NCI-H1105 (cell line): Measurements from ENCODE around the gene DNM3.

Experiments
- DNase-seq: peaks from one replicate; lab custom pipeline; 2025; lab: John Stamatoyannopoulos, UW

DNM3 gene

DNA sequence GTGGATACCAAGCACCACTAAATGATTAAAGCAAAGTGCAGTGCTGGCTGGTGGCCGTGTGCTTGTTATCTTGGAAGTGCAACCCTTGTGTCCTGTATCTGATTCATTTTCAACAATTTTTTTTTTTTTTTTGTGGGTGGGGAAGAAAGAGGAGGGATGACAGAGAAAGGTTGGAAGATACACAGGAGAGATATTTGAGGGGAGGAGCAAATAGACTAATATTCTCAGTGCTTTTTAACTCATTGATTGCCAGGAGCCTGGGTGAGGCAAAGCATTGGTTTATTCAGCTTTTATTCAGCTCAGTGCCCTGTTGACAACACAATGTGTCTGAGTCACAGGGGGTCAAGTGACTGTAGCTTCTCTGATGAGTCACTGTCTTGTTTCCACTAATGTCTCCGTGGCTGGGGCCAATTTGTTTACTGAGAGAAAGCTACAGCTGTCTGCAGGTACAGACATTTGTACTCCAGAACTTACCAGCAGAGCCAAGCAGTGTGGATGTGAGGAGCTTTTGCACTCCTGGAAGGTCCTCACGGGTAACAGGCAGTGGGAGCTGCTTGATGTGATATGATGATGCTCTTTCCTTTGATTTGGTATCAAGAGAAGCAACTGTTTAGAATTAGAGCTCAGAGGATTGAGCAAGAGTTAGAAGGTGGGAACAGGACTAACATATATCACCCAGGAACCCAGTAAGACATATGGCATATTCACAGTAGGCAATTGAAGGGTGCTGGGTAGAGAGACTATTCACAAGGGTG, 23.6 kb upstream of the DNM3 start:
- DNase-seq: no peak

DNA sequence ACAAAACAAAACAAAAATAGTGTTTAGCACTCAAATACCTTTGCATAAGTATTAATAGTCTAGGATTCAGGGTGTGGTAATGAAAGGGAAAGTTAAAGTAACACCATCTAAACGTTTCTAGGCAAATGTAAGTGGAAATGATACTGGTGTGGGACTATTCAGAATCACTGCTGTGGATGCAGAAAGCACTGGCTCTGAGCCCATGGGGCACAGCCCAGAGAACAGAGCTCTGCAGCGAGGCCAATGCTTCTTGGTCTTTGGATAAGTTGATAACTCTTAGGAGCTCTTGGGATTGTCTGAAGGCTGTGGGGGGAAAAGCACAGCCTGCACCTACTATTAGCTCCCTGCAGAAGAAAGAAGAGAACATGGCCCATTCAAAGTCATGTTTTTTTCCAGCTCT, 21.4 kb upstream of the DNM3 start:
- no peak for DNase-seq

DNA sequence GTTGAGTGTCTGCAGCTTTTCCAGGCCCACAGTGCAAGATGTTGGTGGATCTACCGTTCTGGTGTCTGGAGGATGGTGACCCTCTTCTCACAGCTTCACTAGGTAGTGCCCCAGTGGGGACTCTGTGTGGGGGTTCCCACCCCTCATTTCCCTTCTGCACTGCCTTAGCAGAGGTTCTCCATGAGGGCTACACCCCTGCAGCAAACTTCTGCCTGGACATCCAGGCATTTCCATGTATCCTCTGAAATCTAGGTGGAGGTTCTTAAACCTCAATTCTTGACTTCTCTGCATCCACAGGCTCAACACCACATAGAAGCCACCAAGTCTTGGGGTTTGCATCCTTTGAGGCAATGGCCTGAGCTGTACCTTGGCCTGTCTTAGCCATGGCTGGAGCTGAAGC, 14.3 kb upstream of the DNM3 start:
- DNase-seq: no peak

DNA sequence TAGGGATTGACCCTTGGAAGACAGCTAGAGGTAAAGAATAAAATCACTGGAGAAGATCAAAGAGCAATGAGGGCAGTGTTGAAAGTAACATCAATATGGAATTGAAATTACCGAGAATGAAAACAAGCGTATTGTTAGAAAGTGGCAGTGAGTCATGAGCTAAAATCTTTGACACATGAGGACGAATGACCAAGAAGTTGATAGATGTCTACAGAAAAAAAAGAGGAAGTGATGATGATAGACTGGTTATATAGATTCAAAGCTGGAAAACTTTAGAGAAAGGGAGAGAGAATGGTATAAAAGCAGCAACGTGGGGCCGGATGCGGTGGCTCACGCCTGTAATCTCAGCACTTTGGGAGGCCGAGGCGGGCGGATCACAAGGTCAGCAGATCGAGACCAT, 12.5 kb upstream of the DNM3 start:
- no peak for DNase-seq

DNA sequence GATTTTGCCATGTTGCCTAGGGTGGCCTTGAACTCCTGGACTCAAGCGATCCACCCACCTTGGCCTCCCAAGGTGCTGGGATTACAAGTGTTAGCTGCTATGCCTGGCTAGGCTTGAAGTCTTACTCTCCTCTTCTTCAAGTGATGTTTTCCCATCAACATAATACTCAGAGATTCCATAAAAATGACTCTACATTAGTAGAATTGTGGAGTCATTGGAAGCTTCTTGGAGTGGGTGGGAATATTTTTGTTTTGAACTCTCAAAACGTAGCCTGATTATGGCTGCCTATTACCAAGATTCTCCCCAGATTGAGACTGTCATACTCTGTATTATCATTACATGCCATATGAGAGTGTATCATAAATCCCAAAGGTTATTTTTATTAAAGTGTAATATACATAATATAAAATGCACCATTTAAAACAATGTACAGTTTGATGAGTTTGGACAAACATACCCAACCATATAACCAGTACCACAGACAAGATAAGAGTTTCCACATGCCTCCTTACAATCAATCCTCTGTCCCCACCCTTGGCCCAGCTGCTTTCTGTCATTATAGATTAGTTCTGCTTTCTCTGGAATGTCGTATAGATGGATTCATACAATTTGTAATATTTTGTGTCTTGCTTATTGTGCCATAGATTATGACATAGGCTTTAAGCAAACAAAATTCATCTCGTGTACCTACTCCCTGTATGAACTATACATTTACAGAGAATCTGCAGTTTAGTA, 8.0 kb upstream of the DNM3 start:
- DNase-seq: no peak

DNA sequence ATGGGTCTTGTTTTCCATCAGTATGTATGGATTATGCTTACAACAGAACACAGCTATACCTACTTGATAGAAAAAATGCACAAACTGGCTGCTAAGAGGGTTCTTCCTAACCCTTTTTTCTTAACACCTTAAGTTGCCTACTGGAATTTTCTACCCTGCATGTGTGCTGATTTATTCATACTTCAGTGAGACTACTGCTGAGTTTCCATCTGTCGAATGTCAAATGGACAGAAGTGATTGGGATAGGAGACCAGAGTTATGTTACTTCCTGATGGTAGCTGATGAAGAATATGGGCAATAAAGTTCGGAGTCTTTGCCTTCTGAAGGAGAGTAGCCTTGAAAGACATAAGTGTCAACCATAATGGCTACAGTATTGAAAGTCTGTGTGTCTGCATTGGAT, 6.5 kb upstream of the DNM3 start:
- no peak for DNase-seq

DNA sequence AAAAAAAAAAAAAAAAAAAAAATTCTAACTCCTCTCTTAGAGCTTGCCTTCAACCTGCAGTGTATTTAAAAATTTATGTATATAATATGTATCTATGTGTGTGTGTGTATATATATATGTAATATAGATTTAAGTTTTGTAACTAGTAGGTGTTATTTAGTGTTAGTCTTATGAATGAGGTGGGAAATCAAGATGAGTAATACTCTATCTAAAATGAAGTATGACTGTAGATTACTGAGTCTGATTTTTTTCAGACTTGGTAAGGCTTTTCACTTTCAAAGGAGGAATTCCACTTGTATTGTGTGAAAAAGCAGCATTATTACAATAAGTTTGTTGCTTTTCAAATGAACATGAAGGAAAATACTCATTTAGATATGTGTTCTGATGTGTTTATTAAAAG, 5.4 kb upstream of the DNM3 start:
- DNase-seq: no peak

DNA sequence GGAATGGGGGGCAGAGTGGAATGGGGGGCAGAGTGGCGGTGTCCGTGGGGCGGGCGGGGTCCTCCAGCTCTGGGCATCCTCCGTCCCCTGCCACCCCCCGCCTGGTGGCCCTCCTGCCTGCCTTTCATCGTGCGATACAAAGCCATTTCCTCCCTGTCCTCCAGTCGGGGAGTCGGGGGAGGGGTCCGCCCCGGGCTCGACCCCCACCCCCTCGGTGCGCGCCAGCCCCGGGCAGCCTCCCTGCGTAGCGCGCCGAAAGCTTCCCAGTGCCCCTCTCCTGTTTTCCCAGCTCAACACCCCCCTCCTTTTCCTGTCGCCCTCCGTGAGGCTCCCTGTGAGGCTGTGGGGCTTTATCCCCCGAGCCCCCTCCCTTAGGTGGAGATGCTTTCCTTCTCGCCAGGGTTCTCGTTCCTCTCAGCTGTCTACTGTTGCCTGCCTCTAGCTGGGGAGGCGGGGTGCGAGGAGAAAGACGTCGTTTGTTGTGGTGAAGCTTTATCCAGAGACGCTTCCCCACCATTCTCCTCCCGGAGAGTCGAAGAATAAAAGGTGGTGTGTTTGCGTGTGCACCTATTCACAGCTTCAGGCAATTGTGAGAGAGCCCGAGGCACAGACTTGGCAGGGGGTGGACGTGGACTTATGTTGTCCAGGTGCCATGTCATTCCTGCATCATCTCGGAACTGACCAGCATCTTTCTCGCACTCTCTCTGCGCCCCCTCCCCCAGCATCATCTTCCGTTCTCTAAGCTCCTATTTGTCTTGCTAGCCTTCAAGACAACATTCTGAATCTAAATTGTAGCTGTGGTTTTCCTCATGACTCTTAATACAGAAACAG, 848 bp downstream of the DNM3 start:
- no peak for DNase-seq

DNA sequence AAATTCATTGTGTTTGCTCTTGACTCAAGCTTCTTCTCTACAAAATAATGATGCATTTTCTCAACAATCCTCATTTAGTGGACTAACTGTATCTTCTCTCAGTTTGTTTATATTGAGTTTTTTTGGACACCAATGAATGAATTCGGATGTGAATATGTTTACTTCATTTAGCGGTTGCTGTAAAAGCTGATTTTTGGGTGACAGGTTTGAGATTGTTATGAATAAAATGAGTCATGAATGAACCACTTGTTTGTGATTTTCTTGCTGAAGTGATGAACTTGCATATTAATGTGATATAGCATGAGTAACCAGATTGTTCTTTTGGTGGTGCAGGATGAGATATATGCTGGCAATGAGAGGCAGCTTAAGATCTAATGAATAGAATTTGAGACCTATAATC, 3.1 kb downstream of the DNM3 start:
- no peak for DNase-seq

DNA sequence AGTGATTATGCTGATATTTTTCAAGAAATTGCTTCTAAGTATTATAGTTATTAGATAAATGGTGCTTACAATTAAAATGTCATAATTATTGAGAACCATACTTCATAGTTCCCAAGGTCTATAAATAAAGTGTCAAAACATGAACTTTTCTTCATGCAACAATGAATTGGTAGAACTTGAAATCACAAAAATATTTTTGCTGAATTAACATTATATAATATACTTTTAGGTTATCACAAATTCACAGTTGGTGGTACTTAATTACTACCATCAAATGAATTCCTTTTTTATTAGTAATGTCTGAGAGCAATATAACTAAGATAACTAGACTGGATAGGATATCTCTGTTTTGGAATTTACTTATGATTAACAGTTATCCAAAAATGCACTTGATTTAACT, 4.7 kb downstream of the DNM3 start:
- DNase-seq: no peak

DNA sequence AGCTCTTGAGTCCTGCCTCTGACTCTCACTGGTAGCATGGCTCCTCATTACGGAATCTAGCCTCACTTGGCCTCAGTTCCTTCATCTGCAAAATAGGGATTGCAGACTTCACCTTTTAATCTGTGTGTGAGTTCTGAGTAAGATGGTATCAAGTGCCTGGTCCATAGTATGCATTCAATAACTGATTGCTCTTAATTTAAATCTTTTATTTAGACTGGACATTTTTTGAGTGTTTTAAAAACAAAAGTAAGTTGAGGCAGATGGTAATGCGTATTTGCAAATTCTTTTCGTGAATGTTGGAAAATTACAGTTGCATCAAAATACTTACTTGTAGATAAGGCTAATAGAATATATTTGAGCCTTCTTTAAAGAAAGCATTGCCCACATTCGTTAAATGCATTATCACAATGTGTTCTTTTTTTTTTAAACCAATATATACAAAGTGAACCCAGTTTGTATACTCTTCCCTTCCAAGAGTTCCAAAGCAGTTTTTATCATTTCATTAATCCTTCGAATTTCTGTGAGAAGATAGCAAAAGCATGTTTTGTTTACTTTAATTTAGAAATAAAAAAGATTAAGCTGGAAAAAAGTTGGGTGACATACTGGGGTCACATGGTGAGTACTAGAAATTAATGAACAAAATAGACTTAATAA, 8.1 kb downstream of the DNM3 start:
- no peak for DNase-seq

DNA sequence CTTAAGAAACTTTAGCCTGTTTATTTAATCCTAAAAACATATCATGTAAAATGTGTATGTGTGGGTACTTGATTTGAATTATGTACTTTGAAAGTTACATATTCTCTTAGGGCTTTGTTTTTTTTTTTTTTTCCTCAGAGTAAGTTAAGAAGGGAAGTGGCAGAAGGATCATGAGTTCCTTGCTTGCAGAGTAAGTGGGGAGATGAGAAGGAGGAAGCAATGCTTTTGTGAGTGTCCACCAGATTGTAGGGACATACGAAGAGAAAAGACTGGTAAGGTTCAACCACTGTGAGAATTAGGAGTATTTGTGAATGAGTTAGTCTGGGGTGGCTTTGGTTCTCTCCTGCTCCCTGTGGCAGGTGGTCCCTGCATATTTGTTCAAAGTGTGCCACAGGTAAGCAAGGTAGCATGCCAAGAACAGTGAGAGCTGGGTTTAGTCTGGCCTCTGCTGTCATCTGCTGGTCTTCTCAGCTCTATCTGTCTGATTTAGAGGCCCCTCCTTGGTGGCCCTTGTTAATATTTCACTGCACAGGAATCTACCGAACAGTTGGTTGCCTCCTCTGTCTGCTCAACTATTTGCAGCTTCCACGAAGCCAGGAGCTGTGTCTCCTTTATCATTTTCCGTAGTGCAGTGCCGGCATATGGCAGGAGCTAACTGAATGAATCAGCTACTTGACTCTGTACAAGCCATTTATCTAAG, 9.5 kb downstream of the DNM3 start:
- no peak for DNase-seq

DNA sequence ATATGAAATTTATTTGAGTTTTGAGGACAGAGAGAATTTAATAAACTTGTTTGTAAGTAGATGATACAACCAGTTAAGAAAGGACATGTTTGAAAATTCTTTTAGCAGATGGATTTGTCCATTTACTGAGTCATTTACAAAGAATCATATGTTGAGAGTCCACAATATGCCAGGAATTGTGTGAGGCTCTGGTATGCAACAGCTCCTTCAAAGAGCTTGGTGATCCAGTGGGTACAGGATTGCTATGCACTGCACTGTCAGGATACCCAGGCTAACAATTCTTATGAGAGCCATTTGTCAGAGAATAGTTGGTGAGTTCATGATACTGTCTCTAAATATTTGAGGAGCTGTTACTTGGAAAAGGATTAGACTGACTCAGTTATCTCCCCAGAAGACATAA, 11.0 kb downstream of the DNM3 start:
- no peak for DNase-seq

DNA sequence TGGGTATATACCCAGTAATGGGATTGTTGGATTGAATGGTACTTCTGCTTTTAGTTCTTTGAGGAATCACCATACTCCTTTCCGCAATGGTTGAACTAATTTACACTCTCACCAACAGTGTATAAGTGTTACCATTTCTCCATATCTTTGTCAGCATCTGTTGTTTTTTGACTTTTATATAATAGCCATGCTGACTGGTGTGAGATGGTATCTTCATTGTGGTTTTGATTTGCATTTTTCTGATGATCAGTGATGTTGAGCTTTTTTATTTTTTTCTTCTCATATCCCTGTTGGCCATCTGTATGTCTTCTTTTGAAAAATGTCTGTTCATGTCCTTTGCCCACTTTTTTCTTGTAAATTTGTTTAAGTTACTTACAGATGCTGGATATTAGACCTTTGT, 14.1 kb downstream of the DNM3 start:
- DNase-seq: no peak

DNA sequence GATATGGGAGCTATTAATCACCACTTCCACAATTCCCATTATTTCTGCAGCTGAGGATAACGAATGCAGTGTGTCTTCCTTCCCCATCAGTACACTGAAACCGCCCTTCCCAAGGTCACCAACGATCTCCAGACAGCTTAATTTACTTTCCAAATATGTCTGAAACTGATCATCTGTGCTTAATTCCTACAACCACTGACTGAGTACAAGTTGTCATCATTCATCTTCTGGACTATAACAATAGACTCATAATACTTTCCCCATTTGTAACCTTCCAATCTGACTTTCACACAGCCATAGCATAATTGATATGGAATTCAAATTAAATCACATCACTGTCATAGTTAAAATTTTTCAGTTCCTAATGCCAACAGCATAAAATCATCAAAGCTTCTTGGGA, 17.4 kb downstream of the DNM3 start:
- no peak for DNase-seq

DNA sequence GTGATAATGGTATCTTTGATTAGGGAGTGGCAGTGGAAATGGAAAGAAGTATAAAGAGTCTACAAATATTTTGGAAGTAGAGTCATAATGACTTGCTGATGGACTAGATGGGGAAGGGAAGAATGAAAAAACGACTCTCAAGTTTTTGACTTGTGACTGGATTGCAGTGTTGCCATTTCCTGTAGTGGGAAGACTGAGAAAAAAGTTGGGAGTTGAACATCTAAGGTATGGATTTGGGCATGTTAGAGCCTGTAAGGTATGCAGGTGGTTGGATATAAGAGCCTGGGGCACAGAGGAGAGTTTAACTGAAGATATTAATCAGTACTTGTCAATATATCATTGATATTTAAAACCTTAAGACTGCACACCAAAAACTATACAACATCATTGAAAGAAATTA, 19.4 kb downstream of the DNM3 start:
- DNase-seq: no peak

DNA sequence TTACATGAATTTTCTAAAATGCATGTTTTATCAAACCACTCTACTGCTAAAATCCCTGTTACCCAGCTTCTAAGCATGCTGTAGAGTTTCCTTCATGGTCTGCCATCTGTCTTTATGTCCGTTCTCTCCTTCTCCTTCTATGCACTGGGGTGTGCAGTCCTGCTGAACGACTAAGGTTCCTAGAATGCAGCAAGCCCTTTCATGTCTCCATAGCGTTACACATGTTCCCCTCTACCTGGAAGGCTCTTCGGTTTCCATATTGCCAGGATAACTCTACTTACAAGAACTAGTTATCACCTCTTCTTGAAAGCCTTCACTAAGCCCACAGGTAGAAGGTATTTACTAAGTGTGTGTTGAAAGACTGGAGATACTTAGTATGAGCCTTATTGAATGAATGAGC, 22.2 kb downstream of the DNM3 start:
- no peak for DNase-seq

DNA sequence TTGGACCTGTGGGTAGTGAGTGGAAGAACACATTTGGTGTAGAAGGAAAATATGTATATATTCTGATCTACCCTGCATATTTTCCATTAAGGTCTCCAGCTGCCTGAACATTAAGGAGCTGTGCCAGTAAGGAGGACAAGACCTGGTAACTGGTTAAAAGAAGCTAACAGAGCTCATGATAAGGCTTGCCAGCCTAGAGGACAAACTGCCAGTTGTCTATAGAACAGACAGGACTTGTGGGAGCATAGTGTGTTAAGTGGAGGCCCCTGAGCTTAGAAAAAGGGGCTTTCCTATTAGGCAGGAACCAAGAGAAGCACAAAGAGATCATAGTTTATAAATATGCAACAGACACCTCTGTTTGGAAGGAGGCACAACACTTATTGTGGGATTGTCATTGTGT, 23.0 kb downstream of the DNM3 start:
- no peak for DNase-seq

DNA sequence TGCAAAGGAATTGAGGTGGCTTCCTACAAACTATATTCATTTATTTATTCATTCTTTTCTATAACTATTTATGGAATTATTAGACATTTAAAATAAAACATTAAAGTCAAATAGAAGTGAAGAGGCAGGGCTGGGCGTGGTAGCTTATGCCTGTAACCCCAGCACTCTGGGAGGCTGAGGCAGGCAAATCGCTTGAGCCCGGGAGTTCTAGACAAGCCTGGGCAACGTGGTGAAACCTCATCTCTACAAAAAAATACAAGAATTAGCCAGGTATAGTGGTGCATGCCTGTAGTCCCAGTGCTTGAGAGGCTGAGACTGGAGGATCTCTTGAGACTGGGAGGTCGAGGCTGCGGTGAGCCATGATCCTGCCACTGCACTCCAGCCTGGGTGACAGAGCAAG, 23.8 kb downstream of the DNM3 start:
- DNase-seq: no peak

DNA sequence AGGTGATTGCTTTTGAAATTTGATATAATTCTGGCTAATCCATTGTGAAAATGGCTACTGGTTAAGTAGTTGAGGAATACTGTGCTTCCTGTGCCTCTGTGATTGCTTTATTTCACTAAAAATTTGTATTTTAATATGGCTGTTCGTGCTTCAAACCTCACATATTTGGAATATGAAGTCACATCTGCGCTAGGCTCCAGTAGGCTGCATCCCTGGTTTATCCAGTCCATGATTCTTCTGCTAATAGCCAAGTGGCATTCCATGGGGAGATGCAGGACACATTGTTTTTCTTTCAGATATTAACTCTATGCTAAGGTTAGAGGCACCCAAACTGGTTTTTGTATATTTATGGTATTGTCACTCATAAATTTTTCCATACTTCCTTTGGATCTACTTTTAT, 25.9 kb downstream of the DNM3 start:
- no peak for DNase-seq

DNA sequence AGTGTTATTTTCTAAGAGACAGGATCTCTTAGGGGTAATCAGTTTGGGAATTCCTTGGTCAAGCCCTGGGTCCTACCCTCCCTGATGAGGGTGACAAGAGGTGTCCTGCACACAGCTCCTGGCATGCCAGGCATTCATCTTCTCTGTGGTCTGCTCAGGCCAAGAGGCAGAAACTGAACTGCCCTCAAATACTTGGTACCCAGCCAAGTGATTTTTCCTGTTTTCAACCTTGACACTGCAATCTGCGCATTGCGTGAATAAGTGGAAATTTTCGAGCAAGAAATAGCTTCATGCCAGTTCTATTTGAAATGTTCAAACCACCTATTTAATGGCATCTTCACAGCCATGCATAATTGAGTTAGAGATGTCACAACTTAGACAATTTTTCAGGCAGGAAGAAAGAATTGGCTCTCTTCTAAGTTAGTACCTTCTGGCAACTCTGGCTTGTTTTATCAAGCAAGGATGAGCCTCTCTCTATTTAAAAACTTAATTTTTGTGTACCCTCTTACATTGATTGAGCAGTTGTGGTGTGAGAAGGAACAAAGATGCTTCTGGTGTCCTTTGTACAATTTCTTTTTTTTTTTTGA, 27.0 kb downstream of the DNM3 start:
- no peak for DNase-seq

DNA sequence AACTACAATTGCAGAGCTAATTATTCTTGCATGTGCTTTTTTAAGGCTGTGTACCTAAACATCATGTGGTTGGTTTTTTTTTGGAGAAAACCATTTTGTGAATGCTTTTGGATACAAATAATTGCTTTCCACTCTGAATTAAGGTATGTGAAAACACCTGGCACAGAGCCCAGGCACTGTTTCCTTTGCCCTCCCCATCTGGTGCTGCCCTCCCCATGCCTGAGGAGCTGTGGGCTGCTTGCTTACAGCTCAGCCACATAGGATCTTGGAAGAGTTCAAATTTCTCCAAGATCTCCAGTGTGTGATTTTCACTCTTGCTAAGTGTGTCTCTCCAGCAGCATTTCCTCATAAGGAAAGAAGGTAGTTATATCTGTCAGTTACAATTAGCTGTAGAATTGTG, 27.8 kb downstream of the DNM3 start:
- no peak for DNase-seq
